Inferior parietal cortex (tissue), 1 donor: ENCODE measurements around the gene STOML3.

Experiments
- DNase-seq: peaks from one replicate; pipeline ENCODE4 v3.0.0-alpha.2; 2016; ENCODE audit errors: extremely low spot score

The STOML3 gene

DNA sequence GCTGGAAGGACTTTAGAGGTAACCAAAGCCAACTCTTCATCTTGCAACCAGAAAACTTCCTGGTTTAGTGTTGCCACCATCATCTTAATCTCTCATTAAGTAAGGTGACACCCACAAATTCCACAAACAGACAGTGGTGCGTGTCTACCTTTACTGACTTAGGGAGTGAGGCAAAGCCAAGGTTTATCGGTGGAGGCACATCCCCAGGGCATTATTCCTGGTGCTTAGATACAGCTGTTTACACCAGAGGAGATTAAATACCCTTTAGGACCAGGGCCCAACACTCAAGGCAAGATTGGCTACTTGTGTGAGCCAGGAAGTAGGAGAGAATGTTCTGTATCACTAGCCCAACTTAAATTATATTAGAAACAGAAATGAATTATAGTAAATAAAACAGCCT, 9.5 kb downstream of the STOML3 start:
- DNase-seq, result no peak

DNA sequence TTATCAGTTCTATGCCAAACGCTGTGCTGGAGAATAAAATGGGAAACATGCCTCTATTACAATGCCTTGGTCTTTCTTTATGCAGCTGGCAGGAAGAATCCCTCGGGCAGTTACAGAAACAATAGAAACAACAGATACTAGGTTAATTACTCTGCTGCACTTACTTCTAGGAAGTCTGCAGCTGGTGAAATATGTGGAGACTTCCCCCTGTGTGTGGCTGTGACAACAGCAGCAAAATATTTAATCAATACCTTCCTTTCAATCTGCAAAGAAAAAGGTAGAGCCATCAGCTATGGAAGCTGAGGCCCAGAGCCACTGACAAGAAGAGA, 9.9 kb downstream of the STOML3 start:
- DNase-seq, result no peak

DNA sequence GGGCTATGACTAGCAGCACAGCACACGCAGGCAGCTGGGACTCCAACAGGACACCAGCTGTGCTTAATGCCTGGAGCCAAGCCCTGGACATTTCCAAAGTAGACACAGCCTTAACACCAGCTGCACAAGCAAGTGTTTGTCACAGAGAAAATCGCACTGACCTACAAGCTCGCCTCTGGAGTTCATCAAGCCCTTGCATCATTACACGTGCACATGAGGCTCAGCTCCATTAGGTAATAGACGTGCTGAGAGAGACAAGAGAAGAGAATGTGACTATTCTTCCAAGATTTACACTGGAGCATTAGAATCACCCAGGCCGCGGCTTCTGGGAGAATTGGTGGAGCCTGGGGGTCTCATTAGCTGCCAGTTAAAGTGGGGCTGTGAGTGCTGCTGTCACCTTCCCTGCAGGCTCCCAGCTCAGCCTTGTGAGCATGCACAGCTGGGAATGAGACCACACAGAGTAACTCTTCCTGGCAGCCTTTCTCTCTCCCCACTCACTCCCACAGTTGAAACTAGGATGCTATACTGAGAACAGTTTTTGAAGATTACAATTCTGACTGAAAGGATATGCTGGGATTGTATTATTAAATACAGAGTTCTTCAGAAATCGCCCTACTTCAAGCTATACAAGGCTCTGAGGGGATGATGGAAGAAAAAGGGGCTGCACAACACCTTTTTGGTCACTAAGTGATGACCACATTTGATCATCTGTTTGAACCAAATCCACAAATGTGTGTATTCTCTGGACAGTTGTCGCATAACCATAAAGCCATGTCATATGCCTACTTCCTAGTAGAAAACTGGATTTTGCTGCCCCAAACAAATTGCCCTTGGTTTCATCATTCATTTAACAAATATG, 10.5 kb downstream of the STOML3 start:
- peak; percentile 34 for DNase-seq

DNA sequence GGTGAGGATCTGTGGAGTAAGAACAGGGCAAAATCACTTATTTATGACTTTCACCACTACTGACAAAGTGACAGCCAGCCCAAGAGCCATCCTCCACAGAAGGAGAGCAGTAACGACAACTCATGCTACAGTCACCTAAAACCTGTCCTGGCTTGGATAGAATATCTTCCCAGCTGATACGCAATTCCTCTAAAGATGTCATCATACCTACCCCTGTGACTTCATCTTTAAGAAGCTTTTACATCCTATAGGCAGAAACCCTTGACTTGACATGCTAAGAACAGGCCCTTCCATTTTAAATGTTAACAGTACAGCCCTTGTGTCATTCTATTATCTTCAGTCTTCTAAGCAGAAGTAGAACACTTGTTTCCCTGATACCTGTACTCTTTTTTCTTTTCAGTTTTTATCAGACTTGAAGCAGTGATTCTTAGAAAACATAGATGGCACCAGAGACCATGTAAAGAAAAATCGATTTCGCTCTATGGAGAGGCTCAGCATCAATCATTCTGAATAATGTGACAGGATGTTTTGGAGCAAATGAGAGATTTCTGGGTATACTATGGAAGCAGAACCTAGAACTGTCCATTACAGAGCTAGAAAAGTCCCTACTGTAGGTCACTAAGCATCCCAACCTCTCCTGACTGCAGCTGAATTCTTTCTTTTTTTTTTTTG, 20.1 kb downstream of the STOML3 start:
- DNase-seq, result peak; percentile 21

DNA sequence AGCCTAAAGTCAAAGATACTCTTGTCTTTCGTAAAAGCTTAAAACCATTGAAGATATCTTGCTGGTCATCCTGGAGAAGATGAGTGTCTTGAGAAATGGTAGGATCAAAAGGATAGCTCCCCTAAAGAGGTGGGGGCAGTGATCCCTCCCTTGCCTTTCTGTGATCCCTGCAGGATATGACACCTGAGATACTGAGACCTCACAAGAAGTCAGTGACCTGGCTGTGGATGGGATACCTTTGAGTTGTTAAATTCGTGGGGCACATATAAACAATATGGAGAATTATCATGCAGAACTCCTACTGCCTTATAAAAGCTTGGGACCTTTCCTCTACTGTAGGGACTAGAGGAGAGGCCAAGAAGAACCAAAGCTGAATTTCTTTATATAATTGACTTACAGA, 21.4 kb downstream of the STOML3 start:
- DNase-seq, result no peak

DNA sequence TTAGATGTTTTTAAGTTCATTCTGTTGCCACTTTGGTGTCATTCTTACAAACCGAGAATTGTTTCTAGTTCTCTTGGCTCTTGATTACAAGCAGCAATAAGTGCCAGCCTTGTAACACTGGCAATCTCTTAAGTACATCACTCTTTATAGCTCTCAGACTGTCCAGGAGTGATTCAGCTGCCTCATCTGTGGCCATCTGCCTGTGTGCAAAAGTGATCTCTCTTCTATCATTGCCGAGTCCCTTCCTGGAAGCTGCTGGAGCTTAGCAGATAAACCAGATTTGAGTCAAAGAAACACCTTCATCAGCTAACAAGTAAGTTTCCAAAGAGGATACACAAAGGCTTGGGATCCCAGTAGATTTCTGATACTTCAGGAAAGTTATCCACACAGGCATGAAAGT, 23.2 kb downstream of the STOML3 start:
- peak; percentile 39 for DNase-seq

DNA sequence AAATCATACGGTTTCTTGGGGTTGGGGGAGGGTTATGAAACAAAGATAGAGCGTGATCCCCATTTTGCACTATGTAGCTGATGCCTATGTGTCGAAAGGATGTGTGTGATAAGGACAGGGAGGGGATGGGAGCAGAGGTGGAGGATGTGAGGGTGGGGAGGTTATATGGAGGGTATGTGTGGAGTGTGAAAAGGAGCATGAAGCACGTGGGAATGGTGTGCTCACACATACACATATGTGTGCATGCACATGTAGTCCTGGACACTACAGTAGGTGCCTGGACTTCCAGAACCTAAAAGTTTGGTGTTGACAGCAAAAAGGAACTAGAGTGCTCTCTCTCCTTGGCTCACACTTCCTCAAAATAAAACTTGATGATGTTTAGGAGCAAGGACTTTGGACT, 25.4 kb downstream of the STOML3 start:
- no peak for DNase-seq

DNA sequence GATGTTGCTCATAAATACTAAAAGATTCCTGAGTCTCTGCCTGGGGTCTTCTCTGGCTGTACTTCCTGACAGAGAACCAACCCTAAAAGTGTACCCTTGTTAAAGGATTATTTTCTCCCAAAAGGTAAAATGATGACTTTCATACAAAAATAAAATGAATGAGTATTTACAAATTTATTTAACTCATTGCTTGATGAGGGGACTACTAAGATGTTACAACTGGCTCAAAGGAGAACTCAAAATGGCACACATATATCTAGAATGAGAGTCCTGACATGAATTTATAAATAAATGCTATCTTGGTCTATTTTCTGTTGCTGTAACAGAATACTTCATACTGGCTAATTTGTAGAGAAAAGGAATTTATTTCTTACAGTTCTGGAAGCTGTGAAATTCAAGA, 30.5 kb downstream of the STOML3 start:
- DNase-seq, result no peak

DNA sequence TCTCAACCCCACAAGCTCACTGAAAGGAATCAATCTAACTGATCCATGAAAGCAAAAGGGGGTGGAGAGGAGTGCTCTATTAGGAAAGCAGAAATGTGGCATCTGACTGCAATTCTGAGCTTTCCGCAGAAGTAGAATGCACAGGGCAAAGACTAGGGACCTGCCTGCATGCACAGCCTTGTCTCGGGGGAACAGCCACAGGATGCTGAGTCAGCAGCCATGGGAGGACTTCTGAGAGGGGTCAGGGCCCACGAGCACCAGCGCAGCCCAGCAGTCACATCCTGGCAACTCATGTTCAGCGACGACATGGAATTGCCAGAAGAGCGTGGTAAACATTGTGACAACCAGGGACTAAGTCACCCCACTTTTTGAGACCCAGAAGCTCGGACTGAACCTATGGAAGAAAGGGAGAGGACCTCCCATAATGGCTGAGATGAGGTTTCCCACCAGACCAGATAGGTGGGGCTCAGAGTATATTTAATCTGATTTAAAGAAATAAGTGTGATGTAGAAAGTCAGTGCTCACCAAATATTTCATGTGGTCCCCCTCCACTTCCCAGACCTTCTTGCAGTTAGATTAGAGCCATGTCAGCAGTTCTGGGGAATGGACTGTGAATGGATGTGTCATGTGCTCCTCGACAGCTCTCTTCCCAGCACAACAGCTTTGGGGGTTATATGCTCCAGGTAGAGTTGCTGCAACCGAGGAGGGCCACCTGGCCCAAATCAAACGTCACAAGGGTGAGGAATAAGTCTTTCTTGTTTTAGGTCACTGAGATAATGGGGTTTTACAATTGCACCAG, 32.6 kb downstream of the STOML3 start:
- no peak for DNase-seq

DNA sequence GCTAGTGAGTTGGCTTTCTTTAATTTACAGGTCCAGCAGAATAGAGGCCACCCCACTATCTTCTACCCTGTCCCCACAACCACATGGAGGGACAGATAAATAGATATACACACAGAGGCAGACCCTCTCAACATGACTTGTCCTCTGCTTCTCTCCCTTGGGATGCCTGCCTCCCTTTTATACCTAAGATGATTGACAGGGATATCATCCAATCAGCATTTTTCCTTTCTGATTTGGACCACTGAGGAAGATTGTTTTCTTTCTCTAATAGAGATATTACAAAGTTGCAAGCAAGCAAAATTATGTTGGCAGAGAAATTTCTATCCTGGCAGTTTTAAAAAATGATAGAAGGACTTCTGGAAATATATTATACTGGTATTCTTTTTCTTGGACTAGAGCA, 35.8 kb downstream of the STOML3 start:
- no peak for DNase-seq

DNA sequence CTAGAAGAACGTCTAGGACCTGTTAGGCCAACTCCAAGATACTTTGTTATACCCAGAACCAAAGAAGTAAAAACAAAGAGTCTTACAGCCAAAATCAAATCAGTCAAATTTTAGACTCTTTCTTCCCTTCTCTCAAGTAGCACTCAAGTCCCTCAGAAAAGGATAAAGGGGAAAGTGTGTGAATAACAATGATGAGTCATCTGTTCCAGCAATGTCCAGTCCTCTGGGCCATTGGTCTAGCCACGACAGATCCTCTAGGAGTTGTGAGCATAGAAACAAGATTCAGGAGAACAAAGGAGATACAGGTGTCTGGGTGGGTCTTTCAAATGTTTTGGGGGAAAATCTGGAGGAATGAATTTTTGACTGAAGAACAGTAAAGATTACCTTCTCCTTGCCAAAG, 36.3 kb downstream of the STOML3 start:
- no peak for DNase-seq

DNA sequence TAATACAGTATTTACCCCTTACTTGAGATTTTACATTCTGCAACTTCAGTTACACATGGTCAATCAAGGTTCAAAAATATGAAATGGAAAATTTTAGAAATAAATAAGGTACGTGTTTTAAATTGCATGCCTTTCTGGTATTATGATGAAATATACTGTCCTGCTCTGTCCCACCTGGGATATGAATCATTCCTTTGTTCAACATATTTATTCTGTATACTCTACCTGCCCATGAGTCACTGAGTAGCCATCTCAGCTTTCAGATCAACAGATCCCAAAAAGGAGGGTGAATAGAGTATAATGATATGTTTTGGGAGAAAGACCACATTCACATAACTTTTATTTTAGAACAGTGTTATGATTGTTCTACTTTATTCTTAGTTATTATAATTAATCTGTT, 37.8 kb downstream of the STOML3 start:
- no peak for DNase-seq

DNA sequence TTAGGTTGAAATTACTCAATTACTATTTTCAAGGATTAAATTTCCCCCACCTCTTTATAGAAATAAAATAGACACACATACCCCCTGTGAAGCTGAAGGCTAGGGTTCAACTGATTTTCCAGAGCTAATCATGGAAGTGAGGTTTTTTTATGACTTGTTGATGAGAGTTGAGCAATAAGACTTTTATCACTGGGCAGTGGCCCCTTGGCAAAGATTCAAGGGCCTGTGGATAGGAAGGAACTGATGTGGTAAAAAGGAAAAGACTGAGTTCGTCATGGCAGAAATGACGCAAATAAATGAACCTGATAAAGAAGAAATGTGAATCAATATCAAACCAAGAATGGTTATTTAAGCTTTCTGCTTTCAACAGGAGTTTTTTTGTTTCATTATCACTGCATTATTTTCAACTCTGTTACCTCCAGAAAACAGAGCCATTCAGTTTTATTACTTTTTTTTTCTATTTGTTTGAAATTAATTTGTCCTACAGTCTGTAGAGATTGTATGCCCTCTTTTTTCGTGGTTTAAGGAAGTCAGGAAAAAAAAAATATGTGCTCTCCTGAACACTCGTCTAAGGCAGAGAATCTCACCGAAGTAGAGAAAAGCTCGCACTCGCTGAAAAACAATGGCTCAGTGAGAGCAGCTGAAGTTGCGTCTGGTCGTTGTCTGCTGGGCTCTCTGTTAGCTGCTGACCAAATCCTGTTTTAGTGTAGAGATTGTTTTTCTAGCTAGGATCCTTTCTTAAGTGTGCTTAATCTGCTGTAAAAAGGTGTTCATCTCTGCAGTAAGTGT, 38.9 kb downstream of the STOML3 start:
- no peak for DNase-seq

DNA sequence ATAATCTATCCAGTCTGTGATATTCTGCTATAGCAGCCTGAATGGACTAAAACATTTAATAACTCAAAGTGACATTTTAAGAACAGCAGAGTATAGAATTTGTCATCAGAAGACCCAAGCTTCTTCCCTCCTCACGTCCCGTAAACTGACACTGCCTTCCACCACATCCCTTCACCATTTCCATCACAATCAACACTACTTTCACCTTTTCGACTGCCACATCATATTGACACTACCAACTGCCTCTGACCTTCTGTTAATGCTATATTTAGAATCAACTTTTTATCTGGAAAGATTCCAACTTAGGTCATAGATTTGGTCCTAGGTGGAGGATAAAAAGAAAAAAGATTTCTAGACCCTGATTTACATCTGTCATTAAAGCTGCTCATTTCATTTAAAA, 39.6 kb downstream of the STOML3 start:
- no peak for DNase-seq

DNA sequence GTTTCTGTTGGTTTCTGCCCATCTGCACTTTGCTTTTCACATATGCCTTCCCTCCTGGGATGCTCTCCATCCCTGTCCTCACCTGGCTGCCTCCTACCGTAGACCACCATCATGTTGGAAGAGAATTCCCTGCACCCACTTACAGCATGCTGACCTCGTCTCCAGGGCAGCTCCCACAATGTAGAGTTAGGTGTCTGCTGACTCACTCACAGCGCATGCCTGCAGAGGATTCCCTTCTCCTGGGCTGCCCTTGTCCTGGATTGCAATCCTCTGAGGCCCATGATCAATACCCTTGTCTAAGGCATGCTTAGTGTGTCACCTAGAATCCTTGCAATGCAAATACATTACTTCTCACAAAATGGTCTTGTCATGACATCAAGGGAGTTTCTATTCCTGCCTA, 43.6 kb downstream of the STOML3 start:
- DNase-seq, result no peak

DNA sequence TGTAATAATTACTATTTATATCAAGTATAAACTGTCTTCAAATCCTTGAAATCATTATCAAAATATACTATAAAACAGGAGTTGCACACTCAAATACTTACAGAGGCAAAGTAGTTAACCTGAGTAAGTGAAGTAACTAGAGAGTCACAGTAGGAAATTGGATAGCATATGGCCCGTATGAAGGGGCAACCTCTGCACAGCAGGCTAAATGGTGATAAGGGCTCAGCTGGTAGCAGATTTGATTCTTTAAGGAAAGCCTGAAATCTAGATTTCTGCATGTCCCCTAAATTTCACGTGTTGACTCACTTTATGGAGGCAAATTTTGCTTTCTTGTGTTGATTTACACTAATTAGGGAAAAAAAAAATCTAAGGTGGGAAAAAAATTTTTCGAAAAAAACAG, 46.4 kb downstream of the STOML3 start:
- DNase-seq, result no peak

DNA sequence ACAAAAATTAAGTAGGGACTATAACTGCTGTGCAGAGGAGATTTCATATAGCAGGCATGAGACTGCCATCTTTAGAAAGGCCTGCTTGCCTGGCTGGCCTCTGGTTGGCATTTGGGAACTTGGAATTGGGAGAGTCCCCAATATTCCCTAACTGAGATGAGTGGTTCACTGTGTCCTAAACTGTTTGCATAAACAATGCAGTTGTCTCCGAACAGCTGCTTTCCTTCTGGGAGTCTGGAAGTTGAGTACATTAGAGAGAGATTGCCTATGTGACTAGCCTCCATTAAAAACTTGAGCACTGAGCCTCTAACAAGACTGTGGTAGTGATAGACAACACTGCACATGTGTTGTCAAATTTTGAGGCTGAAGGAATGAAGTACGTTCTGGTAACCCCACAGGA, 47.4 kb downstream of the STOML3 start:
- DNase-seq, result no peak

DNA sequence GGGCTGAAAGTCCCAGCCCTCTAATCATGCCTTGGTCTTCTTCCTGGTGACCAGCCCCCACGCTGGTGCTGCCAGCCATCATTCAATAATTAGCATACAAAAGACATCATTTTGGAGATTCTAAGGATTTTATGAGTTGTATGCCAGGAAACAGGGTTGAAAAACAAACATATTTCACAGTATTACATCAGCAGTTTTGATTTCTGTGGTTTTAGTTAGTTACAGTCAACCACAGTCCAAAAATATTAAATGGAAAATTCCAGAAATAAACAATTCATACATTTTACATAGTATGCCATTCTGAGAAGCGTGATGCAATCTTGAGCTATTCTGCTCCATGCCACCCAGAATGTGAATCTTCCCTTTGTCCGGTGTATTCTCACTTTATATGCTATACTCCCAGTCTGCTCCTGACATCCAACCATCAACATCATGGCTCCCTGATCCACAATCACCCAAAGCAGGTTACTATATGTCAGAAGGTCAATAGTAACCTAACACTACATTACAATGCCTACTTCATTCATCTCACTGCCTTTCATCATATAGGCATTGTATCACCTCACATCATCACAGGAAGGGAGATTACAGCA, 49.2 kb downstream of the STOML3 start:
- DNase-seq, result no peak

DNA sequence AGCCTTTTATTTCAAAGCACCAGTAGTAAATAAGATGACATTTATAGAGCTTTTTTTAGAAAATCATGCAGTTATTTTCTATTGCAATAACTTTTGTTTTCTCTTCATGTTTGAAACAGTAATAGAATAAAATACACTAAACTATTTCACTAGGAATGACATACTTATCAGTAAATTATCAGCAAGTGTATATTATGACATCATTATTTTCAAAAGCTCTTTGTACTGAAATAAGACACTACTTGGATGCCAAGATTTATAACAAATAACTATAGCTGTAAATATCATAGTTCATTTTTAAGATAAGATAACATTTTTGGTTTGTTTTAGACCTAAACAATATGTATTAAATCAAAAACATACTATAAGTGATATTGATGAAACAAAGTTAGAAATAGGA, 56.8 kb downstream of the STOML3 start:
- no peak for DNase-seq

DNA sequence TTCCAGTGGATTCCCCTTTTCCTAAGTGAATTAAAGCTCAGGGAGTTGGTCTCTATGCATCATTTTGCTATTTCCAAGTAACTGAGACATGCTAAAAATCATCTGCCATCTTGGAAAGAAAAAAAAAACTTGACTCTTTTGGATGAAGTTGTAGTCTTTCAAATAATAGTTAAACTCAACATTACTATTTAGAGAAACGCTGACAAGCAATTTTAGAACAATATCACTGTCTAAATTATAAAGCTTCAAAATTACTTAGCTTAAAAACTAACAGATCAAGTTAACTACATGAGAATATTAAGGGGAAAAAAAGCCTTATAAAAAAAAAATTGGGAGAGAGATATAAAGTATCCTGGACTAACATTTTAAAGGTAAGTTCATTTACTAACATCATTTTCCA, 68.5 kb downstream of the STOML3 start:
- no peak for DNase-seq

DNA sequence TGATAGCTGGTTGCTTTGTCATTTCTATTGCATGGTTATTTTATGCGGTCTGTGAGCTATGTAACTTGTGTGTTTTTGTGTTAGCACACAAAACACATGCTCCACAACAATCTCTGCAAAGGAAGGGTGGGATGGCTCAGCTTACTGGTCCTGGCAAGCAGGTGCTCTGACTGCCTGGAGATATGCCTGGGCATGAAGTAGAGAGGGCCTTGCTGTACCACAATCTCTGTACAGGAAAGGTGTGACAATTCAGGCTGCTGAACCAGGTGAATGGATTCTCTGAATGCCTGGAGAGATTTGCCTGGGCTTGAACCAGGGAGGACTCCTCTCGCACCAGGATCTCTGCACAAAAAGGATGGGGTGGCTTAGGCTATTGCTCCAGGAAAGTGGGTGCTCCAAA, 69.5 kb downstream of the STOML3 start:
- DNase-seq, result no peak
